ENCODE data around the gene GCK.

Gene GCK

DNA sequence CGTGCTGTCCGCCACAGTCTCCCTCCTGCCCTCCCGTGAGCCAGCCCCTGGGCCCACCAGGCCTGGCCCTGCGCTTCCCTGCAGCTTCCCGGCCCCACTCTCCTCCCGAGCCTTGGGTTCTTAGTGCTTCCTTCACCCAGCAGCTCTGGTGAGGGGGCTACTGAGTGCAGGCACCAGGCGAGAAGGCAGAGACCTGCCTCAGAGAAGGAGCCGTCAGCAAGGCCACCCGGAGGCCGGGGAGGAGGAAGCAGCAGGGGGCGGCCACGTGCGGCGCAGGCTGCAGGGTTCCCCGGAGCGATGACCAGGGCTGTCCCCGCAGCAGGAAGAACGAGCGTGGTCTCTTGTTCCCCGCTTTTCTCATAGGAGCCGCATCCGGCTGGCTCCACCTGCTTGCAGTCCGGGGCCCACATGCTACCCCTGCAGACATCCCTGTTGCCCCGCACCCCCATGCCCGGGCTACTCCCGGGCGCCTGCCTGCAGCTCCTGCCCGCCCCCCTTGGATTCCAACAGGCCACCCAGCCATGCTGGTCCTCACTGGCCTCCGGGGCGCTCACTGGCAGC is 32.1 kb upstream of the GCK start:
- DNase-seq (no peak), ATAC-seq (ENCODE audit: insufficient read depth, low read depth) (no peak)
- H2AFZ ChIP-seq (ENCODE audit: low read depth, low read length) = no peak overlapping the region
- H3K4me1 ChIP-seq (ENCODE audit: insufficient read depth, low read length) = no peaks in the 10 kb centered on the region
- no peaks in the 10 kb centered on the region for H3K79me2 ChIP-seq (ENCODE audit: insufficient read depth, low read length)
- no peak overlapping the region for H3K9ac ChIP-seq (ENCODE audit: low read depth, low read length)
- no peak overlapping the region for H3K4me3 ChIP-seq (ENCODE audit: low read depth in 1 of 2, low read length in 2 of 2)
- TF ChIP-seq, protein P1, sequence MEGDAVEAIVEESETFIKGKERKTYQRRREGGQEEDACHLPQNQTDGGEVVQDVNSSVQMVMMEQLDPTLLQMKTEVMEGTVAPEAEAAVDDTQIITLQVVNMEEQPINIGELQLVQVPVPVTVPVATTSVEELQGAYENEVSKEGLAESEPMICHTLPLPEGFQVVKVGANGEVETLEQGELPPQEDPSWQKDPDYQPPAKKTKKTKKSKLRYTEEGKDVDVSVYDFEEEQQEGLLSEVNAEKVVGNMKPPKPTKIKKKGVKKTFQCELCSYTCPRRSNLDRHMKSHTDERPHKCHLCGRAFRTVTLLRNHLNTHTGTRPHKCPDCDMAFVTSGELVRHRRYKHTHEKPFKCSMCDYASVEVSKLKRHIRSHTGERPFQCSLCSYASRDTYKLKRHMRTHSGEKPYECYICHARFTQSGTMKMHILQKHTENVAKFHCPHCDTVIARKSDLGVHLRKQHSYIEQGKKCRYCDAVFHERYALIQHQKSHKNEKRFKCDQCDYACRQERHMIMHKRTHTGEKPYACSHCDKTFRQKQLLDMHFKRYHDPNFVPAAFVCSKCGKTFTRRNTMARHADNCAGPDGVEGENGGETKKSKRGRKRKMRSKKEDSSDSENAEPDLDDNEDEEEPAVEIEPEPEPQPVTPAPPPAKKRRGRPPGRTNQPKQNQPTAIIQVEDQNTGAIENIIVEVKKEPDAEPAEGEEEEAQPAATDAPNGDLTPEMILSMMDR (IDR thresholded peaks at IDR 0.05; ENCODE audit: borderline replicate concordance, extremely low read depth, low read length, poor library complexity, severe bottlenecking) = no peak
- no peak for TF ChIP-seq EZH2 (IDR thresholded peaks at IDR 0.05; ENCODE audit: borderline replicate concordance, low read depth, low read length, severe bottlenecking)
- H3K27me3 ChIP-seq (ENCODE audit: insufficient read depth, low read length, poor library complexity) = no peaks in the 10 kb centered on the region
- H3K27ac ChIP-seq (ENCODE audit: low read length) = no peak overlapping the region
- H3K36me3 ChIP-seq (ENCODE audit: insufficient read depth, low read length) = no peaks in the 10 kb centered on the region
- no peaks in the 10 kb centered on the region for H4K20me1 ChIP-seq (ENCODE audit: insufficient read depth, low read length)
- no peak overlapping the region for H3K4me2 ChIP-seq (ENCODE audit: insufficient read depth, low read length)
- H3K9me3 ChIP-seq (ENCODE audit: insufficient read depth, low read length, severe bottlenecking) = no peaks in the 10 kb centered on the region

DNA sequence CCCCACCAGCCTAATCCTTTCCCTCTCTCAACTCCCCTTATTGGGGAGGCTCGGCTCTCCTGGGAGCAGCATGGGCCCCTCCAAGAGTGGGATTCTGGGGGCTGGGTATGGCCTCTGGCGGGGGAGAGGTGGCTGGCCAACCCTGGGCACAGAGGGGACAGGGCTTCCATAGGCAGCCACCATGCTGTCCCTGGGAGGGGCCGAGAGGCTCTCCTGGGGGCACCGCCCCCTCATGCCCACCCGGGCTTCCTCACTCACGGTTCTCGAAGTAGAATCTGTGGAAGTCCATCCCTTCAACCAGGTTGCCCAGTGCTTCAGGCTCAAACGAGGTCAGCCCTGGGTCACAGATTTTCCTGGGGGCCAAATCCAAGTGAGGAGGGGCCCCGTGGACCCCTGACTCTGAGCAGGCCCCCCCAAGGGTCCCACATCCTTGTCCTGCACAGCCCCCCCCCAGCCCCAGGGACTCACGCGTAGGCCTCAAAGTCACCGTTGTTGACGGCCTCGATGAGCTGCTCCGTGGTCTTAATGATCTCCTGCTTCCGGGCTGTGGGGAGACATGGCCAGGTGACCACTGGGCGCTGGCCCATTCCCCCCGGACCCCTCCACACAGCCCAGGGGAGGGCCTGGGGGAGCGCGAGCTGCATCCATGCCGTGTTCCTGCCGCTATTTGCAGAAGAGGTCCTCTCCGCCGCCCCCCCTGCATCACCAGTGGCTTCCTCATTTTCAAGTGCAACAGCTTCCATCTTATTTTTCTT is 31.3 kb upstream of the GCK start:
- H3K4me2 ChIP-seq (ENCODE audit: insufficient read depth, low read length) = no peak overlapping the region
- no peak for DNase-seq
- H3K36me3 ChIP-seq (ENCODE audit: insufficient read depth, low read length) = no peaks in the 10 kb centered on the region
- no peak overlapping the region for H3K27ac ChIP-seq (ENCODE audit: low read length)
- H3K27me3 ChIP-seq (ENCODE audit: insufficient read depth, low read length, poor library complexity) = no peaks in the 10 kb centered on the region
- no peaks in the 10 kb centered on the region for H3K4me1 ChIP-seq (ENCODE audit: insufficient read depth, low read length)
- no peak overlapping the region for H3K4me3 ChIP-seq (ENCODE audit: low read depth in 1 of 2, low read length in 2 of 2)
- no peaks in the 10 kb centered on the region for H4K20me1 ChIP-seq (ENCODE audit: insufficient read depth, low read length)
- no peak for ATAC-seq (ENCODE audit: insufficient read depth, low read depth)
- no peak overlapping the region for H2AFZ ChIP-seq (ENCODE audit: low read depth, low read length)
- no peaks in the 10 kb centered on the region for H3K79me2 ChIP-seq (ENCODE audit: insufficient read depth, low read length)
- TF ChIP-seq EZH2 (IDR thresholded peaks at IDR 0.05; ENCODE audit: borderline replicate concordance, low read depth, low read length, severe bottlenecking) = no peak
- TF ChIP-seq, protein P1 (IDR thresholded peaks at IDR 0.05; ENCODE audit: borderline replicate concordance, extremely low read depth, low read length, poor library complexity, severe bottlenecking) = no peak
- H3K9ac ChIP-seq (ENCODE audit: low read depth, low read length) = no peak overlapping the region
- H3K9me3 ChIP-seq (ENCODE audit: insufficient read depth, low read length, severe bottlenecking) = no peaks in the 10 kb centered on the region

DNA sequence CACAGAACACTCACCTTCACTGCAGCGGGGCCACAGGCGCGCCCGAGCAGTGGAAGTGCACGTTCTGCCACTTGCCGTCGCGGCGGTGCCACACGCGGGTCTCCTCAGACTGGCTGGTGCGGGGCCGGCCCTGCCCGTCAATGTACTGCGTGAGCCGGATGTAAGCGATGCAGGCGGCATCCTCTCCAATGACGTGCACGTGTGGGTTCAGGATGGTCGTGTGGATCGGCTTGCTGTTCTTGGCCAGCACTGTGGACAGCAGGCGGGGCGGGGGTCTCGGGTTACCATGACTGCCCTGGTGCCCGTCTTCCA is 30.8 kb upstream of the GCK start:
- DNase-seq = no peak

More for the DNA sequence above, 30.8 kb upstream of the GCK start:
- Histone ChIP-seq H3K9me3 (ENCODE audit: insufficient read depth, low read length, severe bottlenecking) (no peaks in the 10 kb centered on the region), H3K9ac (ENCODE audit: low read depth, low read length) (no peak overlapping the region), H3K27me3 (ENCODE audit: insufficient read depth, low read length, poor library complexity) (no peaks in the 10 kb centered on the region), H4K20me1 (ENCODE audit: insufficient read depth, low read length) (no peaks in the 10 kb centered on the region), H3K4me2 (ENCODE audit: insufficient read depth, low read length) (no peak overlapping the region), H2AFZ (ENCODE audit: low read depth, low read length) (no peak overlapping the region), H3K4me3 (ENCODE audit: low read depth in 1 of 2, low read length in 2 of 2) (no peak overlapping the region), H3K36me3 (ENCODE audit: insufficient read depth, low read length) (no peaks in the 10 kb centered on the region), H3K4me1 (ENCODE audit: insufficient read depth, low read length) (no peaks in the 10 kb centered on the region), H3K27ac (ENCODE audit: low read length) (no peak overlapping the region), H3K79me2 (ENCODE audit: insufficient read depth, low read length) (no peaks in the 10 kb centered on the region)
- ATAC-seq (ENCODE audit: insufficient read depth, low read depth) = no peak
- TF ChIP-seq, protein P1 (IDR thresholded peaks at IDR 0.05; ENCODE audit: borderline replicate concordance, extremely low read depth, low read length, poor library complexity, severe bottlenecking) = no peak
- no peak for TF ChIP-seq EZH2 (IDR thresholded peaks at IDR 0.05; ENCODE audit: borderline replicate concordance, low read depth, low read length, severe bottlenecking)

Data from DND-41 (cell line).